ENCODE results near the gene SHLD1.
"Not testable (repeated sequence)": the region's sequence is repeated elsewhere in the genome, so short reads cannot be mapped to it uniquely, and the experiment has no call there.

The SHLD1 gene

GRCh38 chr20:5781367-5781766, 31.2 kb downstream of the SHLD1 start:
- DNase-seq (ENCODE audit: low read depth in 2 of 2): not testable (repeated sequence)

DNA sequence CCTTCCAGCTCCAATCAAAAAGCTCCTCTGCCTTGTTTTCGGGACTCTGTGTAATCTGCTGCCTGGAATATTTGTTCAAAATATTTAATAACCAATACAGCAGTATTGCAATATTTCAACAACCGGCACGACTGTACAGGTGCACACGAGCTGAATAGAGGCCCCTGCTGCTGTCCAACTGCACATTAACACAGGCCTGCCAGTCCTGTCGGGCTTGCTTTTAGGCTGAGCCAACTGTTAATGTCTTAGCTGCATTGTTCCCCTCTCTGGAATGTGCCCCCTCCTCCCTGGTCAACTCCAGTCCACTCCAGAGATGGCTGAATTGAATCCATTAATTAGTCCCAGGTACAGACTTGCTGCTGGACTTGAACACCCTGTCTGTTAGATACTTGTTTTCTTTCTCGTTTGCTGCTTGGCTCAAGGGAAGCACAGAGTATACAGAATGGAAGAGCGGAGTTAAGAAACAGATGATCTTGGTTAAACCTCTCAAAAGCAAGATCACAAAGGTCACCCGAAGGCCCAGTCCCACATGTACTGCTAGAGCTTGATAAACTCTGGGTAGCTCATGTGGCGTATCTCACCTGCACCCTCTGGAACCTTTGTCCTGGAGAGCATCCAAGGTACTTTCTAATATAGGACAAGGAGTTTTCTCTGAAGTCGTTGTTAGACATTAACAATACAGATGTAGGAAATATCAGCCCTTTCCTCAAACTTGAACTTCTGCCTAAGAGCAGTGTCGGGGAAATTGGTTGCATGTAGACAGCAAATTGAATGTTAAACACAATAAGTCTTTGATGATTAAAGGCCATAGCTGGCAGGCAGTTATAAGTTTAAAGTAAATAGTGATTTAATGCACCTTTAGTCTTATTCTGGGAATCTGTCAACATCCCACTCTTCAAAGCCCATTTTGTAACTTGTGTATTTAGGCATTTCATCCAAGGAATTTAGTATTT, 31.9 kb downstream of the SHLD1 start:
- no peak for DNase-seq (ENCODE audit: low read depth in 2 of 2)

DNA sequence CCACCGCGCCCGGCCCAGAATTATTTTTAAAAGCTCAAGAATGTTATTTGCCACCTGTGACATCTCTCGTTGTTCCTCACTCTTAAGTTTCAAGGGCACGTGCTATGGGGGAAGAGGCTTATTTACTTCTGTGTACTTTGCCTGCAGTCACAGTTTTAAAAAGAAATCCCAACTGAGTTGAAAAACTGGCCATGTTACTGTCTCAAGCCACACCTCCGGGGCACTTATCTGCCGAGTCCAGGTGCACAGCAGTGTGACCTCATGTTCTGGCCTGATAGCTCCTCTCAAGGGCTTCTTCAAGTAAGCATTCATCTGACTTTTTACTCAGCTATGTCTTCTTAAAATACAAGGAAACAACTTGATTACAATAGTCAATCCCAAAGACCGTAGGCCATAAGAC, 34.5 kb downstream of the SHLD1 start:
- no peak for DNase-seq (ENCODE audit: low read depth in 2 of 2)

- no peak for DNase-seq (ENCODE audit: low read depth in 2 of 2)
Measured at GRCh38 chr20:5785146-5785545, 34.9 kb downstream of the SHLD1 start.

DNA sequence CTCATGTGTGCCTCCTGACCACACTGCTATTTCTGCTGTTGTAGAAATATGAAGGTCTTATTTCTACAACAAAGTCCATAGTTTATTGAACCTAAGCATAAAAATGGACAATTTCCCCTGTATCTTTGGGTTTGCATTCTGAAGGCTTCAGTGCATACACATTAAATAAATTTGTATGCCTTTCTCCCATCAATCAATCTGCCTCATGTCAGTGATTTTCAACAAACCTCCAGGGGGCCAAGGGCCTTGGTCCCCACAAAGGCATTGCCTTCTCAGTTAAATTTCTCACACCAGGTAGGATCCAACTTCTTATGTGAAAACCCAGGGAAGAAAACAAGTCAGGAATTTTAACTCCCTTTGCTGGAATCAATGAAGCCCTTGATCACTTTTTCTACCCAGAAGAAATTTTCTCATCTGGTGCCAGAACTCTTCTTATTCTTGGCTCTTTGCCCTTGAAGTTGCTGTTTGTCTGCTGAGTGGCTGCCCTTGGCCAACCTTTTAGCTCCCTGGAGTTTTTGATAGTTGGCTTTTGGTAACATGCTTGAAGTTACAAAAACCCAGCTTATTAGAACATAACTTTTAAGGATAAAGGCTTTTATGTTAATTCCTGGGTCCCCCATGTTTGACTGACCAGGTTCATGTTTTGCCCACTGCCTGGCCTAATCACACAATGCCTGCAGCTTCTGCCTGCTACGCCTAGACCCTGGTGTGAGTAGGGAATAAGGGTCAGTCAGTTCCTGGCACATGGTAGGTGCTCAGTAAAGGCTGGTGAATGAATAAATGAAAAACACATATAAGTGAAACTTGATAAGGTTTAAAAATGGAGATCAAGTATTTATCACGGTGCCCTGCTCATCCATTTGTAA, 37.0 kb downstream of the SHLD1 start:
- no peak for DNase-seq (ENCODE audit: low read depth in 2 of 2)

DNA sequence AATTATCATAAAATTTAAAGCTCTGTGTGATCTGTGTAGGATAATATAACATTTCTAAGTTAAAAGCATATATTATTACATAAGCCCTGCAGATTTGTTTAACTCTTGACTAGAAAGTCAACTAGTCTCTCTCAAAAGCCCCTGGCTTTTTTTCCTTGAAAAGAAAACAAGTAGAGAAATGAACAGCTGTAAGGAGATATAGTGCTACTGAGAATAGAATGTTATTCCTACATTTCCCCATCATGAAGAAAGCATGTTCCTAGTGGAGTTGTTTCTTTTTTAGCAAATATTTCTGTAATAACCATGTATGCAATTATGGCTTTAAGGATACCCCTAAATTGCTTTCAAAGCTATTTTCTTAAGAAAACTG, 37.6 kb downstream of the SHLD1 start:
- DNase-seq (ENCODE audit: low read depth in 2 of 2): no peak

GRCh38 chr20:5788385-5788895, 38.2 kb downstream of the SHLD1 start:
- DNase-seq (ENCODE audit: low read depth in 2 of 2): peak; percentile 53 to 74

- no peak for DNase-seq (ENCODE audit: low read depth in 2 of 2)
Measured at GRCh38 chr20:5789827-5790226, 39.6 kb downstream of the SHLD1 start.

- no peak for DNase-seq (ENCODE audit: low read depth in 2 of 2)
Measured at GRCh38 chr20:5793916-5794315, 43.7 kb downstream of the SHLD1 start.

DNA sequence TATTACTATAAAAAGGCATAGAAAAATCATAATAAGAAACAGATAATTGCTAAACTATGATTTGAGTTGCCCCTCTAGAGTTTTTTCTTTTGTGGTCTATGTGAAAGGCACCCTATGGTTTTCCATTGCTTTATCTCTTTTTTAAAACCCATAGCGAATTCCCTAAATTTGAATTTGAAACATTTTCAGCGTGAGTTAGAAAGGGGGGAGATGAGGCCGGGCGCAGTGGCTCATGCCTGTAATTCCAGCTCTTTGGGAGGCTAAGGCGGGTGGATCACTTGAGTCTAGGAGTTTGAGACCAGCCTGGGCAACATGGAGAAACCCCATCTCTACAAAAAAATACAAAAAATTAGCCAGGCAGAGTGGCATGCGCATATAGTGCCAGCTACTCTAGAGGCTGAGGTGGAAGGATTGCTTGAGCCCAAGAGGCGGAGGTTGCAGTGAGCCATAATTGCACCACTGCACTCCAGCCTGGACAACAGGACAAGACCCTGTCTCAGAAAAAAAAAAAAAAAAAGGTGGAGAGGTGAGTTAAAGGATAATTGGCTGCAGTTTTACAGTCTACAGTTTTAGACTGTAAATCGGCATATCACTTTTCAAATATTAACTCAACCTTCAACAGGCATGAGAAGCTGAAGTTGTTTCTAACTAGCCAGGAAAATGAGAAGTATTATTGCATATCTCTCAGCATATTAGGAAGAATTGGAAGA, 46.3 kb downstream of the SHLD1 start:
- no peak for DNase-seq (ENCODE audit: low read depth in 2 of 2)

DNA sequence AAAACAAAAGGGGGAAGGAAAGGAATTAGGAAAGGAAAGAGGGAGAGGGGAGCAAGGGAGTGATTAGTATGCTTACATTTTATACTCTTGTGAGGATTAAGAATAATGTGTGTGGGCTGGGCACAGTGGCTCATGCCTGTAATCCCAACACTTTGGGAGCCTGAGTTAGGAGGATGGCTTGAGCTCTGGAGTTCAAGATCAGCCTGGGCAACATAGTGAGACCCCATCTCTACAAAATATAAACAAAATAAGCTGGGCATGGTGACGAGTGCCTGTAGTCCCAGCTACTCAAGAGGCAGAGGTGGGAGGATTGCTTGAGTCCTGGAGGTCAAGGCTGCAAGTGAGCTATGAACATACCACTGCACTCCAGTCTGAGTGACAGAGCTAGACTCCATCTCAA, 47.0 kb downstream of the SHLD1 start:
- no peak for DNase-seq (ENCODE audit: low read depth in 2 of 2)

- DNase-seq (ENCODE audit: low read depth in 2 of 2): no peak
Measured at GRCh38 chr20:5797843-5798462, 47.8 kb downstream of the SHLD1 start.

DNA sequence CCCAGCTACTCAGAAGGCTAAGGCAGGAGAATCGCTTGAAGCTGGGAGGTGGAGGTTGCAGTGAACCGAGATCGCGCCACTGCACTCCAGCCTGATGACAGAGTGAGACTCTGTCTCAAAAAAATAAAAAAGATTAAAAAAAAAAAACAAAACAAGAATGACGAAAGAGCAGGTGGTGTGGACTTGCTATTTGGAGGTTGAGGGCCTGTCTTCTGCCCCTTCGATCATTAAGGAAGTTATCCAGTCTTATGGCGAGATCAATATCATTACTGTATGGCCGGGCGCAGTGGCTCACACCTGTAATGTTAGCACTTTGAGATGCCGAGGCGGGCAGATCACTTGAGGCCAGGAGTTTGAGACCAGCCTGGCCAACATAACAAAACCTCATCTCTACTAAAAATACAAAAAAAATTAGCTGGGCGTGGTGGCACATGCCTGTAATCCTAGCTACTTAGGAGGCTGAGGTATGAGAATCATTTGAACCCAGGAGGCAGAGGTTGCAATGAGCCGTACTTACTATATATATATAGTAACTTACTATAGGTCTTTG, 53.6 kb downstream of the SHLD1 start:
- DNase-seq (ENCODE audit: low read depth in 2 of 2): not testable (repeated sequence)

GRCh38 chr20:5806457-5807263, 56.5 kb downstream of the SHLD1 start:
- no peak for DNase-seq (ENCODE audit: low read depth in 2 of 2)

DNA sequence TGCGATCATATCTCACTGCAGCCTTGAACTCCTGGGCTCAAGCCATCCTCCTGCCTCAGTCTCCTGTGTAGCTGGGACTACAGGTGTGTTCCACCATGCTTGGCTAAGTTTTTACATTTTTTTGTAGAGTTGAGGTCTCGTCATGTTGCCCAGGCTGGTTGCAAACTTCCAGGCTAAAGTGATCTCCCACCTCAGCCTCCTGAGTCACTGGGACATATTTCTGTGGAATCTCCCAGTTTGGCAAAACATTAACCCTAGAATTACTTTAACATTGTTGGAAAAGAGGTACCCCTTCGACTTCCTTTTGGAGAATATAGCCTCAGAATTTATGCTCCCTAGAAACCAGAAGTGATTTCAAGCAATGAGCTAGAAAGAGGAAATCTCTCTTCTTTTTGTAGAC, 57.2 kb downstream of the SHLD1 start:
- DNase-seq (ENCODE audit: low read depth in 2 of 2): no peak

DNA sequence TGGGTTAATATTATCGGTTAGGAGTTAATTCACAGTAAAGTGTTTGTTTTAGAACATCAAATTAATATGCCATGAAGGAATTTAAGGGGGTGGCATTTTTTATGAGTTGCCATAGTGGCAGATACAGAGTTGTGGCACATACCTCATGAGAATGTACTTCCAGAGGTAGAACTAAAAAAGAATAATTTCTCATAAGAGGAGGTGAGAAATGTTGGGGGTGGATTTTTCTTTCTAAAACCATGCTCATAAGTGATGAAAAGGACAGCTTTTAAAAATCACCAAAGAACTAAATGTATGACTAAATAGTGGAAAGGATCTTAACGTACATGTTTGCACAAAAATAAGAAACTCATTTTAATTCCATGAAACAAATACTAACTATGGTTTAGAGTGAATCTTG, 58.7 kb downstream of the SHLD1 start:
- no peak for DNase-seq (ENCODE audit: low read depth in 2 of 2)

DNA sequence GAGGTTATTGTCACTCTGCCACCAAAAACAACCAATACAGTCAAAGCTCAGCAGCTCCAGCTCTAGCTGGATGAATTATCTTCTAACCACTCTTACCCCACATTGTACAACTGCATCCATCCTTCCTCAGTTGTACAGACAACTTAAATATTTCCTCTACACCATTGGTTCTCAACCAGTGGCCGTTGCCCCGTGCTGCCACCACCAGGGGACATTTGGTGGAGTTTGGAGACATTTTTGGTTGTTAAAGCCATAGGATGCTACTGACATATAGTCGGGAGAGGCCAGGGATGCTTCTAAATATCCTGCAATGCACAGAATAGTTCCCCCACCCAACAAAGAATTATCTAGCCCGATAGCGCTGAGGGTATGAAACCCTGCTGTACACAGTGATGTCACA, 59.3 kb downstream of the SHLD1 start:
- DNase-seq (ENCODE audit: low read depth in 2 of 2): no peak

- DNase-seq (ENCODE audit: low read depth in 2 of 2): no peak
Measured at GRCh38 chr20:5810800-5811422, 60.7 kb downstream of the SHLD1 start.

DNA sequence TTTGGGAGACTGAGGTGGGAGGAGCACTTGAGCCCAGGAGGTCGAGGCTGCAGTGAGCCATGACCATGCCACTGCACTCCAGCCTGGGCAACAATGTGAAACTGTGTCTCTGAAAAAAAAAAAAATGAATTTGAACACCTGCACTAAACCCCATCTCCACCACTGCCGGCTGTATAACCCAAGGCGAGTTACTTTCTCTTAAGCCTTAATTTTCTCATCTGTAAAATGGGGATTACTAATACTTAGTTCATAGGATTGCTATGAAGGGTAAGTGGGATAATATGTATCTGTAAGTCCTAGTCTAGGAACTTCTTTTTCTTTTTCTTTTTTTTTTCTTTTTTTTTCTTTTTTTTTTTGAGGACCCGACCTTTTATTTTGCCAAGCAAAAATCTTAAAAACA, 61.5 kb downstream of the SHLD1 start:
- no peak for DNase-seq (ENCODE audit: low read depth in 2 of 2)

DNA sequence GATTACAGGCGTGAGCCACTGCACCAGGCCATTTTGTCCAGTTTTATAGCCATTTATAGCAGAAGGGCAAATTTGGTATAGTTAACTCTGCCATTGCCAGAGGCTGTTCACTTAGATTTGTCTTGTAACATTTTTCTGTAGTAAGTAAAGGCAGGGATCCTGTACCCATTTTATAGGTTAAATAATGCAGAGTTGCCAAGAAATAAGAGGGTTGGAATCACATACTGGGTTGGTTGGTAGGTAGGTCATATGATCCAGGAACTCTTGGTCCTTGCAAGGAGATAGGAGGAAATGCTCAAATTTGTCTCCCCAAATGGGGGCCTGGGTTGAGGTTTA, 68.1 kb downstream of the SHLD1 start:
- DNase-seq (ENCODE audit: low read depth in 2 of 2): no peak
